NCI-H524 treated with DMSO at 0.1 percent for 48 hours (cell line): Measurements from ENCODE around the gene CDC42SE2.
"Not testable (repeated sequence)": the region's sequence is repeated elsewhere in the genome, so short reads cannot be mapped to it uniquely, and the experiment has no call there.

Experiments
- DNase-seq: peaks from one replicate; lab custom pipeline; 2025; lab: John Stamatoyannopoulos, UW

Gene CDC42SE2

GRCh38 chr5:131250751-131251475 lies 12.9 kb upstream of the CDC42SE2 start:
- DNase-seq = no peak

GRCh38 chr5:131252824-131253171 lies 11.1 kb upstream of the CDC42SE2 start:
- DNase-seq = no peak

- DNase-seq = not testable (repeated sequence)
Measured at GRCh38 chr5:131254025-131254424, 9.8 kb upstream of the CDC42SE2 start.

DNA sequence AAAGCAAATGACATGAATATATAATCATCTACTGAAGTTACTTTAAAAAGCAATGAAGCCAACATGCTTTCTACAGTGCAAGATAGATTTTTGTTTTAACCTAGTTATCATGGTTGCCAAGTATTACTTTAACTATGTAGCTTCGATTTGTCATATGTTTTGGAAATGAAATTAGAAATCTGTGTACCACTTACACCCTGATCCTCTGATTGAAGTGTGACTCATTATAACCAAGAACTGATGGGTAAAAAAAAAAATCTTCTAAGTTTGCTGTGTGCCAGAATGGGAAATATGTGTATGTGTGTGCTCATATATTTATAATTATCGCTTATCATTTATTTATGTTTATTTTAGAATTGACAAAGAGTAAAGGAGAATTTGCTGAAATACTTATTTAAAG lies 9.1 kb upstream of the CDC42SE2 start:
- no peak for DNase-seq

GRCh38 chr5:131256507-131256823 lies 7.4 kb upstream of the CDC42SE2 start:
- no peak for DNase-seq

- DNase-seq = no peak
Measured at GRCh38 chr5:131258733-131259132, 5.1 kb upstream of the CDC42SE2 start.

GRCh38 chr5:131259326-131259725 lies 4.5 kb upstream of the CDC42SE2 start:
- DNase-seq = no peak

DNA sequence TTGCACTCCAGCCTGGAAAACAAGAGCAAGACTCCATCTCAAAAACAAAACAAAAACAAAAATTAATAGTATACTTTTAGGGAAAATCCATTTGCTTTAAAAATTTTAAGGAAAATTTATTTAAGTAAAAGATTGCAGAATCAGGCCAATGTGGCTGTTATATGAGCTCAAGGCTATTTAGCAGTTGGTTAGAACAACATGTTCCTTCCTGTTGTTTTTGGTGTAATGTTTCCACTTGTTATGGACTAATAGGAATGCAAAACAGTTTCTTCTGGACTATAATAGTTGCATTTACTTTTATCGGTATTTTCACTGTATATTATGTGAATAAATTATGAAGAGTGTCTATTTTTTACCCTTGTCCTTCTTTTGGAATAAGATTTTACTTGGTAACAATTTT lies 3.0 kb upstream of the CDC42SE2 start:
- no peak for DNase-seq

GRCh38 chr5:131261483-131261882 lies 2.4 kb upstream of the CDC42SE2 start:
- DNase-seq = no peak

GRCh38 chr5:131262953-131263541 lies 806 bp upstream of the CDC42SE2 start:
- DNase-seq = no peak

GRCh38 chr5:131264451-131265099 lies 722 bp downstream of the CDC42SE2 start:
- no peak for DNase-seq

- DNase-seq = no peak
Measured at GRCh38 chr5:131265311-131265803, 1.5 kb downstream of the CDC42SE2 start.

GRCh38 chr5:131266370-131267060 lies 2.7 kb downstream of the CDC42SE2 start:
- no peak for DNase-seq

- DNase-seq = no peak
Measured at GRCh38 chr5:131268758-131269370, 5.0 kb downstream of the CDC42SE2 start.

- no peak for DNase-seq
Measured at GRCh38 chr5:131270809-131271208, 7.0 kb downstream of the CDC42SE2 start.

- DNase-seq = not testable (repeated sequence)
Measured at GRCh38 chr5:131271888-131272287, 8.0 kb downstream of the CDC42SE2 start.

- no peak for DNase-seq
Measured at GRCh38 chr5:131272307-131272706, 8.5 kb downstream of the CDC42SE2 start.

GRCh38 chr5:131272724-131273123 lies 8.9 kb downstream of the CDC42SE2 start:
- DNase-seq = no peak

GRCh38 chr5:131274326-131275063 lies 10.6 kb downstream of the CDC42SE2 start:
- DNase-seq = no peak

GRCh38 chr5:131276072-131276471 lies 12.2 kb downstream of the CDC42SE2 start:
- DNase-seq = no peak

DNA sequence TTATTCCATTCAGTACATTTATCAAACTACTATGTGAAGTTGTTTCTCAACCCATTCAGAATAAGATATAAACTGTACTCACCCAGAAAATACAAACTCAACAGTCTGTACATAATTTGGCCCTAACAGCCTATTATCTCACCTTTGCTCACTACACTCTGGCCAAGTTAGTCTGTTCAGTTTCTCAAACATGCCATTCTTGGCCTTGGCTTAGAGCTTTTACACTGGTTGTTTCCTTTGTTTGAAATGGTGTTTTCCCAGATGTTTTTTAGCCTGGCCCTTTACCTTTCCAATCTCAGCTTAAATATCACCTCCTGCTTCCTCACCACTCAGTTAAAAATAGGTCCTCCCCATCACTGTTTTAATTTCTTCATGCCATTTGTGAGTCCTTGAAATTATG lies 13.6 kb downstream of the CDC42SE2 start:
- DNase-seq = no peak
